Right atrium auricular region (tissue), 2 donors: Measurements from ENCODE around the gene PHOX2A. TPM values are rescaled to one million over a fixed set of nuclear protein-coding genes. Genes with fewer than 3 reads are reported as not detected.

Experiments used
- DNase-seq: peaks from one replicate; pipeline ENCODE4 v3.0.0-alpha.2; 2019; ENCODE audit warnings: low spot score
- H3K27ac ChIP-seq, 2 donors: fragments of 200-600 bp; sonication (generic); 1 replicate in 1 of 2; 2 replicates in 1 of 2; pipeline ENCODE4 v1.5.1; 2016 to 2019
- H3K27me3 ChIP-seq, 2 donors: fragments of 200-600 bp; sonication (generic); one replicate each; pipeline versions ENCODE4 v1.5.1 to v1.6.0; 2017 to 2019
- H3K36me3 ChIP-seq: fragments of 200-600 bp; sonication (generic); one replicate; pipeline ENCODE4 v1.5.1; 2016
- H3K4me1 ChIP-seq, 2 donors: fragments of 200-600 bp; sonication (generic); one replicate each; pipeline versions ENCODE4 v1.5.1 to v1.6.0; 2017 to 2019
- H3K4me3 ChIP-seq, 2 donors: fragments of 200-600 bp; sonication (generic); 1 replicate in 1 of 2; 2 replicates in 1 of 2; pipeline ENCODE4 v1.5.1; 2017 to 2019; ENCODE audit warnings: mild to moderate bottlenecking in 1 of 2, moderate library complexity in 1 of 2
- H3K9me3 ChIP-seq, 2 donors: fragments of 200-600 bp; sonication (generic); one replicate each; pipeline ENCODE4 v1.5.1; 2019
- CTCF ChIP-seq, 2 donors: fragments of 200-600 bp; sonication (generic); IDR thresholded peaks; one replicate each; pipeline ENCODE4 v1.5.1; 2019; ENCODE audit warnings: antibody characterized with exemption in 2 of 2
- total RNA-seq, 2 donors: library from RNA; depleted of rRNA; stranded (reverse); fragments of >200 nt; gene quantifications; one replicate each; pipeline ENCODE4 v1.1.0, GENCODE V29; 2016

PHOX2A gene
- total RNA-seq, 2 donors from 2014 or later: not detected

GRCh38 chr11:72249961-72250360 lies 6.0 kb upstream of the PHOX2A start:
- peaks cover 0 to 2% of the 10 kb centered on the region in 2 donors for H3K4me1 ChIP-seq
- no peak for DNase-seq
- H3K9me3 ChIP-seq: no peaks in the 10 kb centered on the region
- H3K36me3 ChIP-seq: no peaks in the 10 kb centered on the region
- TF ChIP-seq CTCF (IDR thresholded peaks at IDR 0.05): no peak
- no peak overlapping the region for H3K27ac ChIP-seq
- H3K4me3 ChIP-seq: no peak overlapping the region
- peaks cover 4 to 6% of the 10 kb centered on the region in 2 donors for H3K27me3 ChIP-seq

GRCh38 chr11:72247584-72247983 lies 3.6 kb upstream of the PHOX2A start:
- no peak for TF ChIP-seq CTCF (IDR thresholded peaks at IDR 0.05)
- H3K36me3 ChIP-seq: no peaks in the 10 kb centered on the region
- no peaks in the 10 kb centered on the region for H3K9me3 ChIP-seq
- no peak overlapping the region for H3K4me3 ChIP-seq
- peaks cover 10 to 28% of the 10 kb centered on the region in 2 donors for H3K27me3 ChIP-seq
- no peak overlapping the region for H3K27ac ChIP-seq
- H3K4me1 ChIP-seq: peaks cover 0 to 17% of the 10 kb centered on the region in 2 donors
- no peak for DNase-seq

- H3K27me3 ChIP-seq: peaks cover 27 to 34% of the 10 kb centered on the region in 2 donors
- H3K9me3 ChIP-seq: no peaks in the 10 kb centered on the region
- DNase-seq: no peak
- TF ChIP-seq CTCF (IDR thresholded peaks at IDR 0.05): no peak
- H3K4me1 ChIP-seq: peaks cover 0 to 25% of the 10 kb centered on the region in 2 donors
- H3K27ac ChIP-seq: no peak overlapping the region
- no peak overlapping the region for H3K4me3 ChIP-seq
- no peaks in the 10 kb centered on the region for H3K36me3 ChIP-seq
Observed at GRCh38 chr11:72245263-72245816, 1.4 kb upstream of the PHOX2A start.

GRCh38 chr11:72244361-72245262 lies 636 bp upstream of the PHOX2A start:
- H3K4me3 ChIP-seq: peak overlapping the region in 1 of 2 donors; percentile 29
- DNase-seq: no peak
- no peak overlapping the region for H3K27ac ChIP-seq
- no peaks in the 10 kb centered on the region for H3K9me3 ChIP-seq
- peaks cover 27 to 34% of the 10 kb centered on the region in 2 donors for H3K27me3 ChIP-seq
- H3K4me1 ChIP-seq: peaks cover 0 to 31% of the 10 kb centered on the region in 2 donors
- no peak for TF ChIP-seq CTCF (IDR thresholded peaks at IDR 0.05)
- H3K36me3 ChIP-seq: no peaks in the 10 kb centered on the region

GRCh38 chr11:72243173-72244059 lies 560 bp downstream of the PHOX2A start:
- peaks cover 0 to 43% of the 10 kb centered on the region in 2 donors for H3K4me1 ChIP-seq
- H3K36me3 ChIP-seq: no peaks in the 10 kb centered on the region
- H3K9me3 ChIP-seq: no peaks in the 10 kb centered on the region
- no peak for TF ChIP-seq CTCF (IDR thresholded peaks at IDR 0.05)
- H3K27me3 ChIP-seq: peaks cover 27 to 34% of the 10 kb centered on the region in 2 donors
- peak overlapping the region in 1 of 2 donors; percentile 29 for H3K4me3 ChIP-seq
- H3K27ac ChIP-seq: no peak overlapping the region
- no peak for DNase-seq
